GM12872 (cell line): Measurements from ENCODE around the gene CES1.

Source experiments
- TF ChIP-seq, protein P1 (sequence below): IDR thresholded peaks from 3 replicates; pipeline ENCODE4 v1.5.1; 2011; ENCODE audit warnings: low read depth, mild to moderate bottlenecking, low read length, moderate library complexity; ENCODE audit not compliant: insufficient read depth

The CES1 gene

DNA sequence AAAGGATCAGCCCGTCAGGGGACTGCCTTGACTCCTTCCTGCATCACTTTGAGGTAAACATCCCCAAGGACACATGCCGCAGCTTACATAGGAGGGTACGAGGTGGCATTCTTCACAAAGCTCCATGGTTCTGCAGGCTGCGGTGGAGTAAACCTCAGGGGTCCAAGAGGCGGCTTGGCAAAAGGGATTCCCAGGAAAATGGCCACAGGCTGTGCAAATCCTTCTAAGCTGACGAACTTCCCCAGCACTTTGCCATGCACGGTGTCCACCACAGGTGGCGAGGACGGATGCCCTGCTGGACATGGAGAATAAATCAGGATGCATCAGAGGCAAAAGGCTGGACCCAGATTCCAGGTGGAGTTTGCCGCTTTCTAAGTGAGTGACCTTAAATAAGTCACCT is 4.2 kb downstream of the CES1 start:
- TF ChIP-seq, protein P1, sequence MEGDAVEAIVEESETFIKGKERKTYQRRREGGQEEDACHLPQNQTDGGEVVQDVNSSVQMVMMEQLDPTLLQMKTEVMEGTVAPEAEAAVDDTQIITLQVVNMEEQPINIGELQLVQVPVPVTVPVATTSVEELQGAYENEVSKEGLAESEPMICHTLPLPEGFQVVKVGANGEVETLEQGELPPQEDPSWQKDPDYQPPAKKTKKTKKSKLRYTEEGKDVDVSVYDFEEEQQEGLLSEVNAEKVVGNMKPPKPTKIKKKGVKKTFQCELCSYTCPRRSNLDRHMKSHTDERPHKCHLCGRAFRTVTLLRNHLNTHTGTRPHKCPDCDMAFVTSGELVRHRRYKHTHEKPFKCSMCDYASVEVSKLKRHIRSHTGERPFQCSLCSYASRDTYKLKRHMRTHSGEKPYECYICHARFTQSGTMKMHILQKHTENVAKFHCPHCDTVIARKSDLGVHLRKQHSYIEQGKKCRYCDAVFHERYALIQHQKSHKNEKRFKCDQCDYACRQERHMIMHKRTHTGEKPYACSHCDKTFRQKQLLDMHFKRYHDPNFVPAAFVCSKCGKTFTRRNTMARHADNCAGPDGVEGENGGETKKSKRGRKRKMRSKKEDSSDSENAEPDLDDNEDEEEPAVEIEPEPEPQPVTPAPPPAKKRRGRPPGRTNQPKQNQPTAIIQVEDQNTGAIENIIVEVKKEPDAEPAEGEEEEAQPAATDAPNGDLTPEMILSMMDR = no peak

DNA sequence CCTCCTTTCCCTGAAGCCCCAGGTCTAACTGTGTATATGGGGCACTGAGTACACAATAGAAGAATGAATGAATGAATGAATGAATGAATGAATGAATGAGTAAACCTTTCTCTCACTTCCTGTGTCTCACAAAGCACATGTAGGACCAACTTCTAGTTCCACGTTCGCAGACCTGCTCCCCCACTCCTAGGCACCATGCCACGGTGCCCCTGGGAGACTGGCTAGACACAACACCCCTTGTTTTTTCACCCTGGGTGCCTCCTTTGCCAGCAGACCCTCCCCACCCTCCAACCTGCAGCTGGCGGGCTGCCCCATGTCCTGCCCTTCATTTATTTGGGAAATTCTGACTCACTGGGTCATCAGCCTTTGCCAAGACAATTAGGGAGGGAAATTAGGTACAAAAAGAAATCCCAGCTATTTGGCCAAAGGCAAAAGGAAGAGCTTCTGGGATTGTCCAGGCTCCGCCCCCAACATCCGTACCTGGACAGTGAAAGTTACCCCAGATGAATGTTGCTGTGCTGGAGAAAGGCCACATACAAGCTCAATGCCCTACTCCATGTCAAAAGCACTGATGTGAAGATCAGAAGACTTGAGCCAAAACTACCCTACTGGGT is 7.7 kb downstream of the CES1 start:
- TF ChIP-seq, protein P1 = no peak

DNA sequence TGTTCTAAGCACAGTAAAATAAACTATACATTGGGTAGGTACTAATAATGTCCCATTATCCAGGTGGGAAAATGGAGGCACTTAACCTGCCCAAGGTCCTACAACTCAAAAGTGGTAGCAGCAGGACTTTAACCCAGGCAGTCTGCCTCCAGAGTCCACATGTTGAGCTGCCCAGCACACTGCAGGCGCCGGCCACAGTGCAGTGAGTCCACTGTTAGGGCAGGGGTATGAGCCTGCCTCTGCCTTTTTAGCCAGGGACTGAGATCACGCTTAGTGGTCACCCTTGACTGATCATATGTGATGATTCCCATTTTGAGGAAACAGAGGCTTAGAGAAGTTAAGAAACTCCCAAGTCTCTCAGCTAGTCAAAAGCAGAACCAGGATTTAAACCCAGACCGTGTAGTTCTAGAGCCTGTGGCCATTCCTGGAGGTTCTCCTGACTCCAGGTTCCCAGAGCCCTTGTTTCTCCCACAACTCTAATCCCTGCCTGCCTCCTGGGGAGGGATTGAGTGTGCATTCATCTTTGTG is 8.4 kb downstream of the CES1 start:
- TF ChIP-seq, protein P1 = no peak

DNA sequence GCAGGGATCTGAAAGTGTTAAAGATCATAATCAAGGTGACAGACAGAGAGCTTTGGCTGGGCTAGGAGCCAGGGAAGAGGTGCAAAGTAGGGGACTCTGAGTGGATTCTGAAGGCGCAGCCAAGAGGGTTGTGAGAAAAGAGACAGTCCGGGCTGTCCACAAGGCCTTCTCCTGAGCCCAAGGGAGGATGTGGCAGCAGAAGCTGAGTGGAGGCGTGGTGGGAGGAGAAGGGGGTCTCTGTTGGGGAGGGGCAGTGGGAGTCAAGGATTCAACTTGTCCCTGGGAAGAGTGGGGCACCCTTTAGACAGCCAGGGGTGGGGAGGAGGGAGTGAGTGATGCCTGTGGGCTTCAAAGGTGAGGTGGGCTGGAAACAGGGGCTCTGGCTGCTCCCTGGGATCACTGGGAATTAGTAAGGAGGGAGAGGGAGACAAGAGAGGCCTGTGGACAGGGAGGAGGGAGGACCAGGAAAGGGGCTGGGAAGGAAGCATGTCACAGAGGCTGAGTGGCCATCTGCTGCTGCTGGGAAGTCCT is 10.6 kb downstream of the CES1 start:
- TF ChIP-seq, protein P1 = no peak

DNA sequence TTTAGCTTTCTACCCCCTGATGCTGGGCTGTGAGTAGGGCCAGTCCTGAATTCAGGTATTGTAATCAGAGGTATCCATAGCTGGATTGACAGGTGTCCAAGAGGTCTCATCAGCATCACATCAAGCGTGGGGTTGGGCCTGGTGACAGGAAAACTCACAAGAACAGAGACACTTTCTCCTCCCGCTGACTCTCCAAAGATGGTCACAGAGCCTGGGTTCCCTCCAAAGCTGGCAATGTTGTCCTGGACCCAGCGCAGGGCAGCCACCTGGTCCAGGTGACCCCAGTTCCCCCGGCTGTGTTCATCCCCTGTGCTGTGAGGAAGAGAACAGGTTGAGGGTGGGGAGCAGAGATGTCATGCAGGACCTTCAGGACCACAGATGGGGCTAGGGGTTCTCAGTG is 11.7 kb downstream of the CES1 start:
- TF ChIP-seq, protein P1 = no peak

DNA sequence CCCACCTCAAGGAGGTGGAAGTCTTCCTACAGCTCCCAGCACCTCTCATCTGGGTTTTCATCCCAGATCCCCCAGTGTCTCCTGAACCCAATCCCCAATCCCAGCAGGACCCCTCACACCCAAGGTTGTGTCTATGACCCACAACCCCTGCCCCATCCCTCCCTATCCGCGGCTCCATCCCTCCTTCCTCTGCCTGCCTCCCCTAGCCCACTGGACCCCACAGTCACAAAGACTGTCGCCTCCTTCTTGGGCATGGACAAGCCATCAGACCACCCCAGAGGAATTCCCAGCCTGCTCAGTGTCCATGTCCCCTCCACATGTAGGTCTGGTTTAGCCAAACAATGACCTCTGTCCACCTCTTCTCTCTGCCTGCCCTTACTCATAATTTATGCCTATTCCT is 12.3 kb downstream of the CES1 start:
- TF ChIP-seq, protein P1 = no peak

DNA sequence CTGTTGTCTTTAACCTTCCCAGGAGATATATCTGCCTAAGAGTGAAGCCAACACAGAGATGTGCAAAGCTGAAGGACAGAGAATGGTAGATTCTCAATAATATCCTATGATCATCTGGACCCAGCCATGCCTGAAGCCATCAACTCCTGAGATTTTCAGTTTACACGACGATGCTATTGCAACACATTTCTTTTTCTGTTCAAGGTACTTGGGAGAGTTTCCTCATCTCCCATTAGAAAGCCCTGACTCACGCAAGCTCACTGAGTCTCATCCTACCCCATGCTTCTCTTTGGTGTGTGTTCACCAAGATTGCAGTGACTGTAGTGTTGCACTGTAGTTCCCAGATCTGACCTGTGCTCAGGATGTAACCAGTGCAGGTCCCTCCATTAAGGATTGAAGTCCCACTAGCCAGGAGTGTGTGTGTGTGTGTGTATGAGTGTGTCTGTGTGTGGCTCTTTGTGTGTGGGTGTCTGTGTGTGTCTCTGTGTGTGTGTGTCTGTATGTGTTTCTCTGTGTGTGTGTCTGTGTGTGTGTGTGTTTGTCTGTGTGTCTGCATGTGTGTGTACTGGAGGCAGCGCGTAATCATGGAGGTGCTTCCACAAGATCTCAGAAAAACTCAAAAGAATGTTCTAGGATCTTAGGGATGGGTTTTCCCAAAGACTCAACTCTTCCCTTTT is 15.5 kb downstream of the CES1 start:
- TF ChIP-seq, protein P1 = no peak
